ENCODE data around the gene SEMA3G.

DNA sequence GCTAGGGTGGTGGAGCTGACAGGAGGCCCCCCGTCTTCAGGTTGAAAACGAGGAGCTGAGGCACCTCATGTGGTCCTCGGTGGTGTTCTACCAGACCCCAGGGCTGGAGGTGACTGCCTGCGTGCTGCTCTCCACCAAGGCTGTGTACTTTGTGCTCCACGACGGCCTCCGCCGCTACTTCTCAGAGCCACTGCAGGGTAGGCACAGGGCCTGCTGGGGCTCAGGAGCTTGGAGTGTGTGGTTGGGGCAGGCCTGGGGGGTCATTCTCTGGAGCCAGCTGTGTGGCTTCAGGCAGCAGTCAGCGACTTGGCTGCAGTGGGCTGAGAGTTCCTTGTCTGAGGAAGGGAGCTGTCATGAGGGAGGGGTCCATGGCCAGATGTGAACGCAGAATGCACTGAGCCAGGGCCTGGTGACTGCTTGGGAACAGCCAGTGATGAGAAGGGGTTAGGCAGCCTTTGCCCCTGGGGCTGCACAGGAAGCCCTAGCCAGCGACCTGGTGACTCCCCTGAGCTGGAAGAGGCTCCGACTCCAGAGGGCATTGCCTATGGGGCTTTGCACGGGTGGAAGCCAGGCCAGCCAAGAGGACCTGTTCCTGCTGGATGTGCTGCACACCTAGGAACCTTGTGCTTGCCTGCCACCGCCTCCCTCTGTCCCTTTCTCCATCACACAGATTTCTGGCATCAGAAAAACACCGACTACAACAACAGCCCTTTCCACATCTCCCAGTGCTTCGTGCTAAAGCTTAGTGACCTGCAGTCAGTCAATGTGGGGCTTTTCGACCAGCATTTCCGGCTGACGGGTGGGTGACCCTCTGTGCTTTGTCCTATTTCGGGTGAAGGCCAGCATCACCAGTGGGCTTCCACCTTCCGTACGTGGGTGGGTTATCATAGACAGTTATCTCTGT is 45.4 kb upstream of the SEMA3G start:
- TF ChIP-seq, protein P1, sequence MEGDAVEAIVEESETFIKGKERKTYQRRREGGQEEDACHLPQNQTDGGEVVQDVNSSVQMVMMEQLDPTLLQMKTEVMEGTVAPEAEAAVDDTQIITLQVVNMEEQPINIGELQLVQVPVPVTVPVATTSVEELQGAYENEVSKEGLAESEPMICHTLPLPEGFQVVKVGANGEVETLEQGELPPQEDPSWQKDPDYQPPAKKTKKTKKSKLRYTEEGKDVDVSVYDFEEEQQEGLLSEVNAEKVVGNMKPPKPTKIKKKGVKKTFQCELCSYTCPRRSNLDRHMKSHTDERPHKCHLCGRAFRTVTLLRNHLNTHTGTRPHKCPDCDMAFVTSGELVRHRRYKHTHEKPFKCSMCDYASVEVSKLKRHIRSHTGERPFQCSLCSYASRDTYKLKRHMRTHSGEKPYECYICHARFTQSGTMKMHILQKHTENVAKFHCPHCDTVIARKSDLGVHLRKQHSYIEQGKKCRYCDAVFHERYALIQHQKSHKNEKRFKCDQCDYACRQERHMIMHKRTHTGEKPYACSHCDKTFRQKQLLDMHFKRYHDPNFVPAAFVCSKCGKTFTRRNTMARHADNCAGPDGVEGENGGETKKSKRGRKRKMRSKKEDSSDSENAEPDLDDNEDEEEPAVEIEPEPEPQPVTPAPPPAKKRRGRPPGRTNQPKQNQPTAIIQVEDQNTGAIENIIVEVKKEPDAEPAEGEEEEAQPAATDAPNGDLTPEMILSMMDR (IDR thresholded peaks at IDR 0.05), result no peak
- TF ChIP-seq POLR2A (IDR thresholded peaks at IDR 0.05), result no peak

All from thyroid gland (tissue), 4 donors.